Osteoblast (primary cell): ENCODE results near the gene PAX5. TPM values are rescaled to one million over a fixed set of nuclear protein-coding genes. Genes with fewer than 3 reads are reported as not detected.

Experiments
- DNase-seq: peaks from one replicate; pipeline ENCODE4 v3.0.0; 2011; ENCODE audit warnings: low spot score, mixed read lengths; ENCODE audit not compliant: insufficient read length; ENCODE audit errors: missing footprints
- H2AFZ ChIP-seq: 2 replicates; pipeline ENCODE4 v1.6.0; 2011; ENCODE audit warnings: mild to moderate bottlenecking, low read length
- H3K27ac ChIP-seq: 2 replicates; pipeline ENCODE4 v1.5.1; 2011; ENCODE audit warnings: mild to moderate bottlenecking, low read depth, low read length, moderate library complexity
- H3K27me3 ChIP-seq: 2 replicates; pipeline ENCODE4 v1.6.0; 2012; ENCODE audit warnings: mild to moderate bottlenecking, control low read depth, inconsistent platforms, low read length, moderate library complexity; ENCODE audit not compliant: insufficient read depth
- H3K36me3 ChIP-seq: 2 replicates; pipeline ENCODE4 v1.5.1; 2011; ENCODE audit warnings: mild to moderate bottlenecking, low read length, control low read depth, moderate library complexity; ENCODE audit not compliant: insufficient read depth
- H3K4me1 ChIP-seq: 2 replicates; pipeline ENCODE4 v1.5.1; 2011; ENCODE audit warnings: mild to moderate bottlenecking, low read length, control low read depth, moderate library complexity; ENCODE audit not compliant: insufficient read depth
- H3K4me2 ChIP-seq: 2 replicates; pipeline ENCODE4 v1.6.0; 2011; ENCODE audit warnings: mild to moderate bottlenecking, low read length; ENCODE audit not compliant: insufficient read depth
- H3K4me3 ChIP-seq: fragments of 200-600 bp; sonication (generic); 3 replicates; pipeline ENCODE4 v1.5.1; 2012; ENCODE audit warnings: mild to moderate bottlenecking, low read length, inconsistent platforms; ENCODE audit not compliant: insufficient read depth
- H3K79me2 ChIP-seq: 2 replicates; pipeline ENCODE4 v1.6.0; 2012; ENCODE audit warnings: mild to moderate bottlenecking, low read length, control low read depth, inconsistent platforms; ENCODE audit not compliant: insufficient read depth
- H3K9me3 ChIP-seq: 2 replicates; pipeline ENCODE4 v1.5.1; 2011; ENCODE audit warnings: low read depth, low read length, control low read depth
- H4K20me1 ChIP-seq: 2 replicates; pipeline ENCODE4 v1.6.0; 2012; ENCODE audit warnings: mild to moderate bottlenecking, low read length, control low read depth; ENCODE audit not compliant: insufficient read depth
- total RNA-seq: library from RNA; depleted of rRNA; stranded (reverse); fragments of >200 nt; gene quantifications from 2 replicates; pipeline ENCODE4 v1.2.3, GENCODE V29; 2012
- TF ChIP-seq, protein P1 (sequence below): IDR thresholded peaks from 2 replicates; pipeline ENCODE4 v1.5.1; 2011; ENCODE audit warnings: mild to moderate bottlenecking, low read depth, low read length, moderate library complexity; ENCODE audit errors: extremely low read depth

PAX5 gene
- total RNA-seq, 1 donor, result not detected

DNA sequence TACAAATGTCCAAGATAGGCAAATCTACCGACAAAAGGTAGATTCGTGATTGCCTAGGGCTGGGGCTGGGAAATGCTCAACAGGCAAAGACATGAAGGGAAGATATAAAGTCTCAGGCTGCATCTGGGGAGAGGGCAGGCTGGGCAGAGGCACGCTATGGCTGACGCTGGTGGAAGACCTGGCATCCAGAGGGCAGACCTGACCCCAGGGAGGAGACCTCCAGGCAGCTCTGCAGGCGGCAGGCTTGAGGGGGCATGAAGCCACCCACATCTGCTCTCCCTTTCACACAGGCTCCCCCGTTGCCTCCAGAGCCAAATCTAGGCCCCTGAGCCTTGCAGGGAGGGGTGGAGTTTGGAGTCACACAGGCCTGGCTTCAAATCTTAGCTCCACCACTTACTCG lies 145.5 kb downstream of the PAX5 start:
- Histone ChIP-seq H3K27me3 (peaks cover 74% of the 10 kb centered on the region), H3K4me3 (no peak overlapping the region), H3K27ac (no peak overlapping the region), H3K79me2 (no peaks in the 10 kb centered on the region), H3K4me1 (no peaks in the 10 kb centered on the region), H3K9me3 (no peaks in the 10 kb centered on the region), H3K4me2 (no peak overlapping the region), H4K20me1 (no peaks in the 10 kb centered on the region), H2AFZ (no peak overlapping the region), H3K36me3 (no peaks in the 10 kb centered on the region)
- no peak for DNase-seq
- TF ChIP-seq, protein P1, sequence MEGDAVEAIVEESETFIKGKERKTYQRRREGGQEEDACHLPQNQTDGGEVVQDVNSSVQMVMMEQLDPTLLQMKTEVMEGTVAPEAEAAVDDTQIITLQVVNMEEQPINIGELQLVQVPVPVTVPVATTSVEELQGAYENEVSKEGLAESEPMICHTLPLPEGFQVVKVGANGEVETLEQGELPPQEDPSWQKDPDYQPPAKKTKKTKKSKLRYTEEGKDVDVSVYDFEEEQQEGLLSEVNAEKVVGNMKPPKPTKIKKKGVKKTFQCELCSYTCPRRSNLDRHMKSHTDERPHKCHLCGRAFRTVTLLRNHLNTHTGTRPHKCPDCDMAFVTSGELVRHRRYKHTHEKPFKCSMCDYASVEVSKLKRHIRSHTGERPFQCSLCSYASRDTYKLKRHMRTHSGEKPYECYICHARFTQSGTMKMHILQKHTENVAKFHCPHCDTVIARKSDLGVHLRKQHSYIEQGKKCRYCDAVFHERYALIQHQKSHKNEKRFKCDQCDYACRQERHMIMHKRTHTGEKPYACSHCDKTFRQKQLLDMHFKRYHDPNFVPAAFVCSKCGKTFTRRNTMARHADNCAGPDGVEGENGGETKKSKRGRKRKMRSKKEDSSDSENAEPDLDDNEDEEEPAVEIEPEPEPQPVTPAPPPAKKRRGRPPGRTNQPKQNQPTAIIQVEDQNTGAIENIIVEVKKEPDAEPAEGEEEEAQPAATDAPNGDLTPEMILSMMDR, result no peak

DNA sequence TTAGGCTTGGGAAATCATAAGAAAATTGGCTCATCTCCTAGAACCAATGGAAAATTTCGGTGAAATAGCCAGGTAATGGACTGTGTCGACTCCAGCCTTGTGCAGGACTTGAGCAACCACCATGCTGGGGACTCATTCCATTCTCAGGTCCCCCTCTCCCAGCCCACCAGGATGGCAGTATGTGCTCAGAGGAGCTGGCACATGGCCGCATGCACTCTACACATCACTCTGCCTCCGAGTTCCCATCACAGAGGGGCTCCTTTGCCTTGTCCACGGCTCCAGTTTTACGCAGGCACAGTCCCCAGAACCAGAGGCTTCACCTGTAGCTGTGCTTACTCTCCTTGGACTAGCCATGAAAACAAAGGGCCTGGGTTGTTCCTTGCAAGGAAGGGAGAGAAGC lies 149.3 kb downstream of the PAX5 start:
- no peaks in the 10 kb centered on the region for H3K4me1 ChIP-seq
- H3K27me3 ChIP-seq, result peaks cover 52% of the 10 kb centered on the region
- DNase-seq, result no peak
- no peak overlapping the region for H2AFZ ChIP-seq
- TF ChIP-seq, protein P1, result no peak
- no peak overlapping the region for H3K4me3 ChIP-seq
- H3K79me2 ChIP-seq, result no peaks in the 10 kb centered on the region
- no peak overlapping the region for H3K27ac ChIP-seq
- H3K4me2 ChIP-seq, result no peak overlapping the region
- no peaks in the 10 kb centered on the region for H3K9me3 ChIP-seq
- H4K20me1 ChIP-seq, result no peaks in the 10 kb centered on the region
- H3K36me3 ChIP-seq, result no peaks in the 10 kb centered on the region

DNA sequence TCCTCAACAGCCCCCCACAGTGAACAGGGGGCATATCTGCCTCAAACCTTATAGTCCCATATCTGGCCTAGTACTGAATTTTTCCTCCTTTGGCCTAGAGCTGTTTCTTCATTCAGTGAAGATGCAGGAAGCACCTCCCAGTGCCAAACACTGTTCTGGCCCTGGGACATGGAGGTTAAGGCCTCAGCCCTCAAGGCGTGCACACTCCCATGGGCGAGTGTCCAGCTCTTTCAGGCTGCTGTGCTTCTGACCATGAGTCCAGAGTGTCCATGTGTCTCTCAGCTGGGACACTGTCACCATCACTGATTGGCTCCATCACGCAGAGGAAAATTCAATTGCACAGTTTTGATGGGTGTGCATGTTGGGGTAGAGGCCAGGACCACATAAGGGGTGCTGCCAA lies 151.5 kb downstream of the PAX5 start:
- Histone ChIP-seq H4K20me1 (no peaks in the 10 kb centered on the region), H3K36me3 (no peaks in the 10 kb centered on the region), H3K27ac (no peak overlapping the region), H3K4me3 (no peak overlapping the region), H3K4me1 (no peaks in the 10 kb centered on the region), H3K9me3 (no peaks in the 10 kb centered on the region), H3K4me2 (no peak overlapping the region), H3K79me2 (no peaks in the 10 kb centered on the region), H2AFZ (no peak overlapping the region), H3K27me3 (peaks cover 44% of the 10 kb centered on the region)
- TF ChIP-seq, protein P1, result no peak
- no peak for DNase-seq

DNA sequence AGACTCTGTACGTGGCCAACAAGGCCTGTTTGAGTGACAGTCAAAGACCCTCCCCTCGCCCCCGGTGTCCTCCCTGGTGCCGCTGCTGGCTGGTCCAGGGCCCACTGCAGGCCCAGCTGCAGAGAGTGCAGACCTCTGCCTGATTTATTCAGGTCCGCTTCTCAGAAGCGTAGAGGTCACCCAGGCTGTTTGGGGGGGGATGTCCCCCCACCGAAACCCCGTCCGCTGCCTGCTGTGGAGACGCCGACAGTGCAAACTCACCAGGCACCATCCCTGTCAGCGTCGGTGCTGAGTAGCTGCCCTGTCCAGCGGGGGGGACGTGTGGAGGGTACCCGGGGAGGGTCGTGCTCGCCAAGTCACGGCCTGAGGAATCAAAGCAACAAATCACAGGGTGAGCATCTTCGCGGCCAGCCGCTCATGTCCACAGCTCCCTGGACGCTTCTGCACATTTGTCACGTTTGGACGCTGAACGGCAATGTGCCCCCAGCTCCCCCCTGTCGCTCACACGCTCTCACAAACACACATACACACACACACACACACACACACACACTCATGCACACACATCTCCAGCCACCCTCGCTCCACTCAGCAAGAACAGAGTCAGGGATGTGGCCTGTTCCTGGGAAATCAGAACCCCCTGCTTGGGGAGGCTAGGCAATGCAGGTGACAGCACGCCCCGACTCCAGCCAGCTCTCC lies 152.2 kb downstream of the PAX5 start:
- Histone ChIP-seq H3K4me3 (no peak overlapping the region), H3K36me3 (no peaks in the 10 kb centered on the region), H3K79me2 (no peaks in the 10 kb centered on the region), H2AFZ (no peak overlapping the region), H3K4me1 (no peaks in the 10 kb centered on the region), H3K9me3 (no peaks in the 10 kb centered on the region), H3K27me3 (peaks cover 46% of the 10 kb centered on the region), H3K4me2 (no peak overlapping the region), H3K27ac (no peak overlapping the region), H4K20me1 (no peaks in the 10 kb centered on the region)
- no peak for DNase-seq
- TF ChIP-seq, protein P1, result no peak
